GM06990 (cell line): ENCODE measurements around the gene STAM.

ENCODE experiments used
- DNase-seq: peaks from one replicate; pipeline ENCODE4 v3.0.0-alpha.2; 2011; ENCODE audit not compliant: insufficient read length; ENCODE audit errors: extremely low read depth
- H3K27me3 ChIP-seq: replicated peaks from 2 replicates; pipeline ENCODE4 v1.6.0; 2011; ENCODE audit warnings: low read length; ENCODE audit not compliant: control insufficient read depth, insufficient read depth
- H3K36me3 ChIP-seq: 2 replicates; pipeline ENCODE4 v1.5.1; 2011; ENCODE audit warnings: low read length; ENCODE audit not compliant: control insufficient read depth, insufficient read depth
- H3K4me3 ChIP-seq: replicated peaks from 2 replicates; pipeline ENCODE4 v1.5.1; 2011; ENCODE audit warnings: low read depth, mild to moderate bottlenecking, control low read depth, low read length
- TF ChIP-seq, protein P1 (sequence below): IDR thresholded peaks from 2 replicates; pipeline ENCODE4 v1.5.1; 2011; ENCODE audit warnings: low read length, control low read depth, mild to moderate bottlenecking, inconsistent platforms; ENCODE audit not compliant: insufficient read depth, poor library complexity, severe bottlenecking

Gene STAM

GRCh38 chr10:17640331-17640816 lies 3.6 kb upstream of the STAM start:
- no peaks in the 10 kb centered on the region for H3K27me3 ChIP-seq
- no peaks in the 10 kb centered on the region for H3K36me3 ChIP-seq
- TF ChIP-seq, protein P1, sequence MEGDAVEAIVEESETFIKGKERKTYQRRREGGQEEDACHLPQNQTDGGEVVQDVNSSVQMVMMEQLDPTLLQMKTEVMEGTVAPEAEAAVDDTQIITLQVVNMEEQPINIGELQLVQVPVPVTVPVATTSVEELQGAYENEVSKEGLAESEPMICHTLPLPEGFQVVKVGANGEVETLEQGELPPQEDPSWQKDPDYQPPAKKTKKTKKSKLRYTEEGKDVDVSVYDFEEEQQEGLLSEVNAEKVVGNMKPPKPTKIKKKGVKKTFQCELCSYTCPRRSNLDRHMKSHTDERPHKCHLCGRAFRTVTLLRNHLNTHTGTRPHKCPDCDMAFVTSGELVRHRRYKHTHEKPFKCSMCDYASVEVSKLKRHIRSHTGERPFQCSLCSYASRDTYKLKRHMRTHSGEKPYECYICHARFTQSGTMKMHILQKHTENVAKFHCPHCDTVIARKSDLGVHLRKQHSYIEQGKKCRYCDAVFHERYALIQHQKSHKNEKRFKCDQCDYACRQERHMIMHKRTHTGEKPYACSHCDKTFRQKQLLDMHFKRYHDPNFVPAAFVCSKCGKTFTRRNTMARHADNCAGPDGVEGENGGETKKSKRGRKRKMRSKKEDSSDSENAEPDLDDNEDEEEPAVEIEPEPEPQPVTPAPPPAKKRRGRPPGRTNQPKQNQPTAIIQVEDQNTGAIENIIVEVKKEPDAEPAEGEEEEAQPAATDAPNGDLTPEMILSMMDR, result no peak
- DNase-seq, result no peak
- no peak overlapping the region for H3K4me3 ChIP-seq

- no peak for DNase-seq
Observed at GRCh38 chr10:17643339-17643754, 604 bp upstream of the STAM start.

DNA sequence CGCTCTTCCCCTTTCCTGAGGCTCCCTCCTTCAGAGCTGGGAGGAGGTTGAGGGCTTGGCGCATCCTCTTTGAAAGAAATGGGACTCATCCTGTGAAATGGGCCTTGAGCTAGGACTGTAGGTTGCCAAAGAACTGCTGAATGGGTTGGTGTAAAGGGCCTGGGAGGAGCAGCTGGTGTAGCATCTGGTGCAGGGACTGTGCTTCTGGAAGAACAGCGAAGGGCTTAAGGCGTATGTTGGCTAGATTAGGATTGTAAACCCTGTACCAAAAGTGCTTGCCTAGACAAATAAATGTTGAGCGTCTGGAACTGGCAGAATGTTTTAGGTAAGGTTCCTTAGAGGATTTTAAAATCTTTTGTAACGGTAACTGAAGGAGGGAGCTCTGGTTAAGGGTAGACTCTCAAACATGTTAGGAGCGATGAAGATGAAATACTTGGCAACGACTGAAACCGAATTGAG lies 563 bp downstream of the STAM start:
- no peak for DNase-seq
- TF ChIP-seq, protein P1, result no peak

More at GRCh38 chr10:17643339-17643754, 604 bp upstream of the STAM start:
- TF ChIP-seq, protein P1, result no peak
- Histone ChIP-seq H3K27me3 (no peaks in the 10 kb centered on the region), H3K36me3 (no peaks in the 10 kb centered on the region), H3K4me3 (peak overlapping the region; percentile 92)

DNA sequence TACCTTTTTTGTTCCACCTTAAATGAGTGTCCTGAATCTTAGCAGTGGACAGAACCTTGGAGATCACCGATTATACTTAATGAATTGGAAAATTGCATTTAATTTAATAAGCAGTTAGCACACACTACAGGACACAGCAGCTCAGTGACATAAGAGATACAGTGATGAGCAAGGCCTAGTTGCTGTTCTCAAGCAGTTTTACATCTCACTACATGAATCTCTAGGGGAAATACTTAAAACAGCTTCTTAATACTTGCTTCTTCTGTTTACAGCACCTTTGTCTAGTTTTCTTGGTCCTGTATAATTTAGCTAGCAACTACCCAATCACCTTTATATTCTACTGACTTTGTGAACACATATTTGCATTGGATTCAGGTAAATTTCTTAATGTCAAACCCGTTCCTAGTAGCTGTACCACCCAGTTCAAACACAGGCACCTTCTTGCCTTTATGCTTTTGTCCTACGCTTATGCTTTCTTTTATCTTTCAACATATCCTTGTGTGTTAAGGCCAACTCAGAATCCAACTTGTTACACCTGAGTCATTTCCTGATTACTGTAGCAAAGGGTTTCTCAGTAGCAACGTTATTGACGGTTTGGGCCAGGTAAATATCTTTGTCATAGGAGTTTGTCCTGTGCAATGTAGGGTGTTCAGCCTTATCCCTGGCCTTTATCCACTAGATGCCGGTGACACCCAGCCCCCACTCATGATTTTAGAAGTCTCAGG lies 1.8 kb downstream of the STAM start:
- Histone ChIP-seq H3K27me3 (no peaks in the 10 kb centered on the region), H3K36me3 (no peaks in the 10 kb centered on the region), H3K4me3 (peak overlapping the region; percentile 92)
- no peak for DNase-seq
- TF ChIP-seq, protein P1, result no peak

More for the DNA sequence above, 563 bp downstream of the STAM start:
- H3K36me3 ChIP-seq, result no peaks in the 10 kb centered on the region
- no peaks in the 10 kb centered on the region for H3K27me3 ChIP-seq
- H3K4me3 ChIP-seq, result peak overlapping the region; percentile 92

- TF ChIP-seq, protein P1, result no peak
- Histone ChIP-seq H3K36me3 (no peaks in the 10 kb centered on the region), H3K4me3 (no peak overlapping the region), H3K27me3 (no peaks in the 10 kb centered on the region)
- no peak for DNase-seq
Observed at GRCh38 chr10:17647326-17647725, 3.4 kb downstream of the STAM start.
